Measurements from ENCODE around the gene HMCES. TPM values are rescaled to one million over a fixed set of nuclear protein-coding genes. Genes with fewer than 3 reads are reported as not detected.
A peak's percentile ranks its signal among the peaks of the same experiment; 100 is the strongest.

Gene HMCES
- total RNA-seq, 4 donors from 2014 or later, result 25.3 to 35.7 (median 30.2) TPM

- Histone ChIP-seq H3K4me3 (no peak overlapping the region), H3K9me3 (no peaks in the 10 kb centered on the region), H3K4me1 (no peaks in the 10 kb centered on the region), H3K36me3 (peaks cover 0 to 61% of the 10 kb centered on the region in 2 donors), H3K27me3 (no peaks in the 10 kb centered on the region), H3K27ac (no peak overlapping the region)
- no peak for ATAC-seq
- peak in 1 of 4 experiments; percentile 8 for TF ChIP-seq CTCF (IDR thresholded peaks at IDR 0.05)
- TF ChIP-seq POLR2AphosphoS5 (IDR thresholded peaks at IDR 0.05), result no peak
- WGBS, 2 donors (ENCODE audit: low coverage in 1 of 2), result 90% methylated on average over 6 of the region's 12 CpGs; no CpG with 5 or more reads in 1 of the 2 donors
Observed at GRCh38 chr3:129323651-129324294, 45.1 kb downstream of the HMCES start.

GRCh38 chr3:129324855-129325254 is 46.2 kb downstream of the HMCES start:
- WGBS, 2 donors (ENCODE audit: low coverage in 1 of 2), result 100% methylated on average over 3 of the region's 12 CpGs; no CpG with 5 or more reads in 1 of the 2 donors
- ATAC-seq, result no peak
- peaks cover 0 to 50% of the 10 kb centered on the region in 2 donors for H3K36me3 ChIP-seq
- H3K4me3 ChIP-seq, result no peak overlapping the region
- TF ChIP-seq EP300 (IDR thresholded peaks at IDR 0.05) (no peak), CTCF (IDR thresholded peaks at IDR 0.05) (no peak), POLR2A (IDR thresholded peaks at IDR 0.05) (no peak), POLR2AphosphoS5 (IDR thresholded peaks at IDR 0.05) (no peak)
- no peaks in the 10 kb centered on the region for H3K27me3 ChIP-seq
- no peaks in the 10 kb centered on the region for H3K4me1 ChIP-seq
- no peaks in the 10 kb centered on the region for H3K9me3 ChIP-seq
- no peak overlapping the region for H3K27ac ChIP-seq

- no peaks in the 10 kb centered on the region for H3K4me1 ChIP-seq
- H3K36me3 ChIP-seq, result peaks cover 0 to 45% of the 10 kb centered on the region in 2 donors
- H3K4me3 ChIP-seq, result no peak overlapping the region
- H3K9me3 ChIP-seq, result no peaks in the 10 kb centered on the region
- H3K27me3 ChIP-seq, result no peaks in the 10 kb centered on the region
- TF ChIP-seq EP300 (IDR thresholded peaks at IDR 0.05) (no peak), POLR2AphosphoS5 (IDR thresholded peaks at IDR 0.05) (no peak), CTCF (IDR thresholded peaks at IDR 0.05) (no peak), POLR2A (IDR thresholded peaks at IDR 0.05) (no peak)
- no peak for ATAC-seq
- WGBS, 2 donors (ENCODE audit: low coverage in 1 of 2), result 88% methylated on average over 3 of the region's 3 CpGs; no CpG with 5 or more reads in 1 of the 2 donors
- H3K27ac ChIP-seq, result no peak overlapping the region
Observed at GRCh38 chr3:129325383-129325782, 46.7 kb downstream of the HMCES start.

GRCh38 chr3:129326138-129326537 is 47.5 kb downstream of the HMCES start:
- Histone ChIP-seq H3K27ac (no peak overlapping the region), H3K27me3 (no peaks in the 10 kb centered on the region), H3K4me1 (no peaks in the 10 kb centered on the region), H3K9me3 (no peaks in the 10 kb centered on the region), H3K36me3 (peaks cover 0 to 37% of the 10 kb centered on the region in 2 donors), H3K4me3 (no peak overlapping the region)
- TF ChIP-seq POLR2A (IDR thresholded peaks at IDR 0.05) (no peak), EP300 (IDR thresholded peaks at IDR 0.05) (no peak), CTCF (IDR thresholded peaks at IDR 0.05) (no peak), POLR2AphosphoS5 (IDR thresholded peaks at IDR 0.05) (no peak)
- whole genome bisulfite sequencing, 2 donors (ENCODE audit: low coverage in 1 of 2), result no CpG with 5 or more reads among the region's 12 CpGs
- ATAC-seq, result no peak

GRCh38 chr3:129326595-129326994 is 47.9 kb downstream of the HMCES start:
- TF ChIP-seq CTCF (IDR thresholded peaks at IDR 0.05), result no peak
- no peak for TF ChIP-seq POLR2A (IDR thresholded peaks at IDR 0.05)
- no peak for TF ChIP-seq EP300 (IDR thresholded peaks at IDR 0.05)
- no peak for TF ChIP-seq POLR2AphosphoS5 (IDR thresholded peaks at IDR 0.05)
- no peak for ATAC-seq
- Histone ChIP-seq H3K4me3 (no peak overlapping the region), H3K4me1 (no peaks in the 10 kb centered on the region), H3K27me3 (no peaks in the 10 kb centered on the region), H3K9me3 (no peaks in the 10 kb centered on the region), H3K27ac (no peak overlapping the region), H3K36me3 (peaks cover 0 to 33% of the 10 kb centered on the region in 2 donors)
- 95 to 100% methylated on average over 2 to 11 of the region's 11 CpGs for WGBS, 2 donors (ENCODE audit: low coverage in 1 of 2)

Data from gastroesophageal sphincter (tissue), 4 donors.